Smooth muscle cell (in vitro differentiated cells): ENCODE measurements around the gene LYRM1. TPM values are rescaled to one million over a fixed set of nuclear protein-coding genes. Genes with fewer than 3 reads are reported as not detected.

ENCODE experiments used
- DNase-seq: peaks from one replicate; lab custom pipeline; 2025; ENCODE audit not compliant: unreplicated experiment; lab: John Stamatoyannopoulos, UW
- H2AFZ ChIP-seq: fragments of 200-600 bp; sonication (generic); 2 replicates; pipeline ENCODE4 v1.6.0; 2016; ENCODE audit warnings: antibody characterized with exemption, low read depth, mild to moderate bottlenecking
- H3F3A ChIP-seq: fragments of 200-600 bp; sonication (generic); 2 replicates; pipeline ENCODE4 v1.6.0; 2017; ENCODE audit warnings: antibody characterized with exemption, low read depth
- H3K27ac ChIP-seq: fragments of 200-600 bp; sonication (generic); 2 replicates; pipeline ENCODE4 v1.5.1; 2016; ENCODE audit warnings: low read depth, mild to moderate bottlenecking
- H3K27me3 ChIP-seq: fragments of 200-600 bp; sonication (generic); 2 replicates; pipeline ENCODE4 v1.6.1; 2016; ENCODE audit warnings: low read depth, mild to moderate bottlenecking
- H3K36me3 ChIP-seq: fragments of 200-600 bp; sonication (generic); 2 replicates; pipeline ENCODE4 v1.5.1; 2016; ENCODE audit warnings: low read depth
- H3K4me1 ChIP-seq: fragments of 200-600 bp; sonication (generic); 2 replicates; pipeline ENCODE4 v1.5.1; 2016; ENCODE audit warnings: low read depth
- H3K4me2 ChIP-seq: fragments of 200-600 bp; sonication (generic); 2 replicates; pipeline ENCODE4 v1.6.0; 2016; ENCODE audit warnings: mild to moderate bottlenecking
- H3K4me3 ChIP-seq: fragments of 200-600 bp; sonication (generic); 2 replicates; pipeline ENCODE4 v1.5.1; 2016; ENCODE audit warnings: mild to moderate bottlenecking
- H3K79me2 ChIP-seq: fragments of 200-600 bp; sonication (generic); 2 replicates; pipeline ENCODE4 v1.6.0; 2016; ENCODE audit warnings: low read depth, mild to moderate bottlenecking
- H3K9ac ChIP-seq: fragments of 200-600 bp; sonication (generic); 2 replicates; pipeline ENCODE4 v1.6.0; 2016; ENCODE audit warnings: low read depth
- H3K9me3 ChIP-seq: fragments of 200-600 bp; sonication (generic); replicated peaks from 2 replicates; pipeline ENCODE4 v1.5.1; 2016; ENCODE audit warnings: low read depth
- H4K20me1 ChIP-seq: fragments of 200-600 bp; sonication (generic); 2 replicates; pipeline ENCODE4 v1.6.0; 2016; ENCODE audit warnings: low read depth
- CTCF ChIP-seq: fragments of 200-600 bp; sonication (generic); IDR thresholded peaks from 2 replicates; pipeline ENCODE4 v1.5.1; 2017; ENCODE audit warnings: borderline replicate concordance, mild to moderate bottlenecking, antibody characterized with exemption; ENCODE audit not compliant: insufficient read depth, poor library complexity, severe bottlenecking
- WGBS: methylation state at CpG from one replicate; pipeline ENCODE4 v1.1.7; 2016; ENCODE audit warnings: low lambda C conversion rate; 5-methylcytosine and 5-hydroxymethylcytosine counted together
- polyA plus RNA-seq: library from polyadenylated mRNA; unstranded; fragments of >200 nt; fragmentation: Nextera tagmentation; extraction: Ambion mirVana; gene quantifications from 2 replicates; pipeline ENCODE4 v1.2.1, GENCODE V29; 2016
- total RNA-seq: library from RNA; depleted of rRNA; stranded (reverse); fragments of >200 nt; gene quantifications from 2 replicates; pipeline ENCODE4 v1.2.3, GENCODE V29; 2014

The LYRM1 gene
- total and polyA plus RNA-seq, 2 experiments from 2014 or later: 10.2 to 15.3 TPM

GRCh38 chr16:20887207-20887606, 13.4 kb upstream of the LYRM1 start:
- H3K36me3 ChIP-seq: peaks cover 4% of the 10 kb centered on the region
- H3K27ac ChIP-seq: no peak overlapping the region

GRCh38 chr16:20889625-20890275, 10.8 kb upstream of the LYRM1 start:
- TF ChIP-seq CTCF: no peak
- Histone ChIP-seq H3K4me2 (no peak overlapping the region), H3K36me3 (peaks cover 5% of the 10 kb centered on the region), H2AFZ (no peak overlapping the region), H4K20me1 (peaks cover 99% of the 10 kb centered on the region), H3K27me3 (no peaks in the 10 kb centered on the region), H3K9me3 (no peaks in the 10 kb centered on the region), H3K4me3 (no peak overlapping the region), H3K9ac (no peak overlapping the region), H3K79me2 (peaks cover 94% of the 10 kb centered on the region), H3F3A (peaks cover 8% of the 10 kb centered on the region), H3K4me1 (peaks cover 5% of the 10 kb centered on the region), H3K27ac (no peak overlapping the region)
- no peak for DNase-seq
- WGBS: 89% methylated on average over 4 of the region's 4 CpGs

More at GRCh38 chr16:20887207-20887606, 13.4 kb upstream of the LYRM1 start:
- no peak for DNase-seq
- 93% methylated on average over 1 of the region's 1 CpG for WGBS
- H3K4me2 ChIP-seq: no peak overlapping the region
- no peaks in the 10 kb centered on the region for H3K9me3 ChIP-seq
- no peak overlapping the region for H2AFZ ChIP-seq
- peaks cover 98% of the 10 kb centered on the region for H4K20me1 ChIP-seq
- no peak overlapping the region for H3K4me3 ChIP-seq
- H3F3A ChIP-seq: peaks cover 8% of the 10 kb centered on the region
- H3K4me1 ChIP-seq: peaks cover 5% of the 10 kb centered on the region
- H3K27me3 ChIP-seq: no peaks in the 10 kb centered on the region
- peaks cover 81% of the 10 kb centered on the region for H3K79me2 ChIP-seq
- H3K9ac ChIP-seq: no peak overlapping the region
- no peak for TF ChIP-seq CTCF

GRCh38 chr16:20894388-20894787, 6.2 kb upstream of the LYRM1 start:
- no peak overlapping the region for H3K9ac ChIP-seq
- TF ChIP-seq CTCF: no peak
- H3K4me1 ChIP-seq: peaks cover 19% of the 10 kb centered on the region
- H3K9me3 ChIP-seq: no peaks in the 10 kb centered on the region
- H3F3A ChIP-seq: no peaks in the 10 kb centered on the region
- H3K36me3 ChIP-seq: peaks cover 5% of the 10 kb centered on the region
- no peak overlapping the region for H3K27ac ChIP-seq
- WGBS: 98% methylated on average over 2 of the region's 2 CpGs
- no peaks in the 10 kb centered on the region for H3K27me3 ChIP-seq
- no peak overlapping the region for H2AFZ ChIP-seq
- no peak for DNase-seq
- H4K20me1 ChIP-seq: peaks cover 100% of the 10 kb centered on the region
- H3K79me2 ChIP-seq: peaks cover 99% of the 10 kb centered on the region
- no peak overlapping the region for H3K4me2 ChIP-seq
- H3K4me3 ChIP-seq: no peak overlapping the region
